ENCODE measurements around the gene ZNF81.
"Not testable (repeated sequence)": the region's sequence is repeated elsewhere in the genome, so short reads cannot be mapped to it uniquely, and the experiment has no call there.

Gene ZNF81

DNA sequence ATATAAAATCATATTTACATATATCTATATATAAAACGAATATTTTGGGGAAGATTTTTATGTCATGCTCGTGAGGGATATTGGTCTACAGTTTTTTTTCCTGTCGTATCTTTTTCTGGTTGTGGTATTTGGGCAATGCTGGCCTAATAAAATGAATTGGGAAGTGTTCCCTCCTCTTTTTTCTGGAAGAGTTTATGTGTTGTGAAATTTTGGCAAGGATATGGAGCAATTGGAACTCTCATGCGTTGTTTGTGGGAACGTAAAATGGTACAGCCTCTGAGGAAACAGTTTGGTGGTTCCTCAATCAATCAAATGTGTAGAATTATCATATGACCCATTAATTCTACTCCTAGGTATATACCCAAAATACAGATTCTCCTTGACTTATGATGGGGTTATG, 97.2 kb downstream of the ZNF81 start:
- no peak for TF ChIP-seq POLR2A (IDR thresholded peaks at IDR 0.05; ENCODE audit: low read depth, low read length)
- DNase-seq (ENCODE audit: insufficient read length, low spot score) (no peak), FAIRE-seq (no peak)

DNA sequence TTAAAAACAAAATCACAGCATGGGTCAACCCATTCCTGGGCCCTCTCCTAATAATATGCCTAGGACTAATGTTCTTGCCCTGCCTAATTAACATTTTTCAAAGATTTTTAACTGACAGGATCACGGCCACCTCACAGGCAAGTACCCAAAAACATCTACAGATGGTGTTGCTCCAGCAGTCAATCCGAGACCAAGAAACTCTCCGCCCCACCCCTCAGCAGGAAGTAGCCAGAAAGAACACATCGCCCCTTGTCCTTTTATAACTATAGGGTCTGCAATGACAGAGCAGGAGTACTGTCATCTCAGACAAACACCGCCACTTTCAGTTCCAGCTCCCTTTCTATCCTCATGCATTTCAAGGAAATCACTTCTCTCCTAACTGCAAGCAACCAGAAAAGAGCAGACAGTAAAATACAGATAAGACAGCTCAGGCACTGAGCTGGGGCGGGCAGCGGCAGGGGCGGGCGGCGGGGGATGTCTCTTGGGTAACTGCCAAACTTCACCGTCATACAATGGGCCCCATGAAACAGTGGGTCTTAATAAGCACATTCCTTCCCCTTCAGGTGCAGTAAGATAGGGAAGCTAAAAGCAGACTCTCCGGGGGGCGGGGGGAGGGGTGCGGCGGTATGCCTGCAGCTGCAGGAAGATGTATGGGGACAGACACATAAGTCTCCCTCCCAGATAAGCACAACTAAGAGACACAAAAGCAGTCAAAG, 99.7 kb downstream of the ZNF81 start:
- no peak for FAIRE-seq
- no peak for TF ChIP-seq POLR2A (IDR thresholded peaks at IDR 0.05; ENCODE audit: low read depth, low read length)
- no peak for DNase-seq (ENCODE audit: insufficient read length, low spot score)

DNA sequence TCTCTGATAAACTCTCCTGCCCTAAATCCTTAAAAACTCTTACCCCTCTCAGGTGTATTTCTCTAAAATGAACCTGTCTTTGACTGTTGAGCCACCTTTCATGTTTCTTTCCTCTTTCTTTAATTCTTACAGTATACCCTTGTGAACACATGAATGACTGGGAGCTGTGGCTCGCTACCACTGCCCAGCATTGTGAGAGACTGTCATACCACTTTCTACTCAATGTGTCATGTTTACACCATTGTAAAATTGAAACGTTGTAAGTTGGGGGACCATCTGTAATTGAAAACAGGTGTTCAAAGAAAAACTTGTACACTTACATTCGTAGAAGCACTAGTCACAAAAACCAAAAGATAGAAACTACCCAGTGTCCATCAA, 100.2 kb downstream of the ZNF81 start:
- no peak for TF ChIP-seq POLR2A (IDR thresholded peaks at IDR 0.05; ENCODE audit: low read depth, low read length)
- FAIRE-seq (no peak), DNase-seq (ENCODE audit: insufficient read length, low spot score) (no peak)

DNA sequence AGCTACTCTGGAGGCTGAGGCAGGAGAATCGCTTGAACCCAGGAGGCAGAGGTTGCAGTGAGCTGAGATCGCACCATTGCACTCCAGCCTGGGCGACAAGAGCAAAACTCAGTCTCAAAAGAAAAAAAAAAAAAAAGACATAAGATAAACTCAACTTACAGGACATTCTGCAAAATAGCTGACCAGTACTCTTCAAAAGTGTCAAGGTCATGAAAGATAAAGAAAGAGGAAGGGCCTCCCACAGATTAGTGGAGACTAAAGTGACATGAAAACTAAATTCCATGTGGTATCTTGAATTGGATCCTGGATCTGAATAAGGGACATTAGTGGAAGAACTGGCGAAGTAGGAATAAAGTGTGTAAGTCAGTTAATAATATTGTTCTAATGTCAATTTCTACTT, 103.7 kb downstream of the ZNF81 start:
- DNase-seq (ENCODE audit: insufficient read length, low spot score) (no peak), FAIRE-seq (no peak)
- TF ChIP-seq POLR2A (IDR thresholded peaks at IDR 0.05; ENCODE audit: low read depth, low read length) = no peak

DNA sequence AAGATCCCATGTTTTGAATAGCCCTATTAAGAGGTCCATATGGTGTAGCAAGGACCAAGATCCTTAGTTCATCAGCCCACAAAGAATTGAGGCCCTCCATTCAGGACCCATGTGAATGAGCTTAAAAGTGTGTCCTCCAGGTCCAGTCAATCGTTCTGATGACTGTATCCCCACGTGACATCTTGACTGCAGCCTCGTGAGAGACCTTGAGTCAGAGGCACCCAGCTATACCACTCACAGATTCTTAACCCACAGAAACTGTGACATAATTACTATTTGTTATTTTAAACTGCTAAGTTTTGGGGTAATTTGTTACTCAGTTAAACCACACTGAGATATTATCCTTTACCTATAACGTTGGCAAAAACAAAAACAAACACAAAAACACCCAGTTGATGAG, 104.7 kb downstream of the ZNF81 start:
- no peak for DNase-seq (ENCODE audit: insufficient read length, low spot score)
- no peak for FAIRE-seq
- no peak for TF ChIP-seq POLR2A (IDR thresholded peaks at IDR 0.05; ENCODE audit: low read depth, low read length)

DNA sequence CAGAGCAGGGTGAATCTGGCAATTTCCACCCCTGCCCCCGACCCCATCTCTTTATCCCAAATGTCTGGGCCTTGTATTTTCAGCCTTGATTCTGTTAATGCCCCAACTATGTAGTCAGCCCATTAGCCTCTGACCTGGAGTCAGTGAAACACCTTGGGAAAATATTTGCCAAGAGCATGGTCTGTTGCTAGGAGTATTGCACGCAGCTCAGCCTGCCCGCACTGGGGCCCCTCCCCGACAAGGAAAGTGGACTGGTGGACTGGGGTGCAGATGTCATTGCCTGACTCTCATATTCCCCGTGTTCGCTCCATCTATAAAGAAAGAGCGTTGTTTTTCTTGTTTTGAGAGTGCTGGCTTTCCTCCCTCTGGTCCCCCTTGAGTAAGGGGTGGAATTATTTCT, 118.6 kb downstream of the ZNF81 start:
- FAIRE-seq = not testable (repeated sequence)

DNA sequence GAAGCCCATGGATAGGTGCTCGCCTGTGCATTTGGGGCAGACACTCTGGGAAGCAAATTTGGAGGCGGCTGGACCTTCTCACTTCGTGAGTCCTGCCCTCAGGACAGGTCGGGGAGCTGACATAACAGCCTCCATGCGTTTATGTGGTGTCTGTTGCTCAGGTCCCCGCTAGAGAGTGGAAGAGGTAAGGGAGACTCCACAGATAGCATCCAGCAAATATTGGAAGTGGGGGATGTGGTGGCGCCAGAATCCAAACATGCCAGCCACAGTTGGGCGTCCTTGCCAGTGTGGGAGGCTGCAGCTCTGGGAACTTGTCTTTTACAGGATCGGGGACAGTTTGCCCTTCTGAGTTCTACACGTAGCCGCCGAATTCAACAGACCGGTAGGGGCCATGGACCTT, 119.3 kb downstream of the ZNF81 start:
- no peak for DNase-seq (ENCODE audit: insufficient read length, low spot score)
- TF ChIP-seq POLR2A (IDR thresholded peaks at IDR 0.05; ENCODE audit: low read depth, low read length) = no peak
- FAIRE-seq = no peak

More for the DNA sequence above, 118.6 kb downstream of the ZNF81 start:
- not testable (repeated sequence) for DNase-seq (ENCODE audit: insufficient read length, low spot score)

DNA sequence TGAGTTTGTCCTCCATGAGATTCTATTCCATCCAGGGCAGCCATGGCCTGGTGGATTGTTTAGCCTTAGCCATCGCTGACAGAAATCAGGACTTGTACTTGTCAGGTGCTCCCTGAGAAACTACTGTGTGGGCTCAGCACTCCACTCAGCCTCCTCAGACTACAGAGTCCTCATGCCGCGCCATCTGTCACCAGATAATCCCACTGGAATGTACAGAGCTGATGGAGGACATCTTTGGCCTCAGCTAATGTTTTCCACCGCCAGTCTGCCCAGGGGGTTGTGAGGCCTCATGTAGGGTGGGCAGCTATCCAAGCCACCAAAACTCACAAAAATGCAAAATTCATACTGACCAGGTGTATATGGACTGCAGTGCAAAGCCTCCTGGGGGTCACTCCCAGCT, 121.5 kb downstream of the ZNF81 start:
- not testable (repeated sequence) for FAIRE-seq

DNA sequence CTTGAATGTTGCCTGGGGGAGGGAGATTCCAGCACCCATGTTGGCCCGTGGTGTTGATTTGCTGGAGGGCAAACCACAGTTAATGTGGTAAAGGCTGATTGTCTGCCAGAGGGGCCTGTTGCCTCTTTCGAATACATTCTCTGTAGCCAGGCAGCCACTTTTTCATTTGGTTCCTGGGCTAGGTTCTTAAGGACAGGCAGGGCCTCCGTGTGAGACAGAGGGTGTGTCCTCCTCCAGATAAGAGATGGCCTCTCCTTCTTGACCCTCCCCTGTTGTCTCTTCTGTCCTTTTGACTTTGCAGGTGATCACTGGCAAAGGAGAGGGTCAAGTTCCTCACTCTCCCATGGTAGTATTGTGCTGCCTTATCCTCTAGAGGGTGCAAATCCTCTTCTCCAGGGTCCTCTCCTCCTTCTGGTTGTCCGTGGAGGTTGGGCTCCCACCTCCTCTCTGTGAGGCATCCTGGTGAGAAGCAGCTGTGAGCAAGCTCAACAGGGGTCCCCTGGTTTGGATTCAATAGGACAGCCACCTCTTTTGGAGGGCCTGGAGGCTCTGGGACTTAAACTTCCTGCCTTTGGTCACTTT, 122.2 kb downstream of the ZNF81 start:
- no peak for FAIRE-seq
- no peak for TF ChIP-seq POLR2A (IDR thresholded peaks at IDR 0.05; ENCODE audit: low read depth, low read length)
- no peak for DNase-seq (ENCODE audit: insufficient read length, low spot score)

More for the DNA sequence above, 121.5 kb downstream of the ZNF81 start:
- not testable (repeated sequence) for DNase-seq (ENCODE audit: insufficient read length, low spot score)

DNA sequence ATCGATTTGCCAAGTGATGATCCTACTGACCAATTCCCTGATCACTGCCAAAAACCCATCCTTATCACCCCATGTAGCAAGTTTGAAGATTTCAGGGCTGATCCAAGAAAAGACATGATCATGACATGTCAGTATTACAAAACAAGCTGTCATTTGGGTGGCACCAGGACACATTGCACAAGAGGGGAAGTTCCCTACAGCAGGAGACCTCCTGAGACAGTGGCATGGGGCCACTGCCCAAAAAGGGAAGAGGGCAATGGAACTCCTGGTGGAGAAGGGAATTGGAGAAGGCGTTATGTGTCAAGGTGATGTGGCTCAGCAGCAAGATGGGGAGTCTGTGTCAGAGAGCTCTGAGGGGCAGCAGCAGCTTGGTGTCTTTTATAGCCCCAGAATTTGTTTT, 123.7 kb downstream of the ZNF81 start:
- FAIRE-seq = no peak
- no peak for TF ChIP-seq POLR2A (IDR thresholded peaks at IDR 0.05; ENCODE audit: low read depth, low read length)

DNA sequence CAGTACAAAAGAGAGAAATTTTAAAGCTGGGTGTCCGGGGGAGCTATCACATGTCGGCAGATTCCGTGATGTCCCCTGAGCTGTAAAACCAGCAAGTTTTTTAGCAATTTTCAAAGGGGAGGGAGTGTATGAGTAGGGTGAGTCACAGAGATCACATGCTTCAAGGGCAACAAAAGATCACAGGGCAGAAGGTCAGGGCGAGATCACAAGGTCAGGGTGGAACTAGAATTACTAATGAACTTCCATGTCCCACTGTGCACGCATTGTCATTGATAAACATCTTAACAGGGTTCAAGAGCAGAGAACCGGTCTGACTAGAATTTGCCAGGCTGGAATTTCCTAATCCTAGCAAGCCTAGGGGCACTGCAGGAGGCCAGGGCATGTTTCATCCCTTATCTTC, 125.1 kb downstream of the ZNF81 start:
- DNase-seq (ENCODE audit: insufficient read length, low spot score); FAIRE-seq: not testable (repeated sequence)

More for the DNA sequence above, 123.7 kb downstream of the ZNF81 start:
- no peak for DNase-seq (ENCODE audit: insufficient read length, low spot score)

DNA sequence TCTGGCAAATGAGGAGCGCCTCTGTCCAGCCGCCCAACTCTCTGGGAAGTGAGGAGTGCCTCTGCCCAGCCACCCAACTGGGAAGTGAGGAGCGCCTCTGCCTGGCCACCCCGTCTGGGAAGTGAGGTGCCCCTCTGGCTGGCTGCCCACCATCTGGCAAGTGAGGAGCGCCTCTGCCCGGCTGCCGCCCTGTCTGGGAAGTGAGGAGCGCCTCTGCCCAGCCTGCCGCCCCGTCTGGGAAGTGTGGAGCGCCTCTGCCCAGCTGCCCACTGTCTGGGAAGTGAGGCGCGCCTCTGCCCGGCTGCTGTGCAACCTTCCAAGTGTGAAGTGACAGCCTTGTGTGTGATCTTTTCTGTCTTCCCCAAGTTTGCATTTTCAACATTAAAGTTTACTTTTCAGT, 128.8 kb downstream of the ZNF81 start:
- not testable (repeated sequence) for FAIRE-seq

More for the DNA sequence above, 128.8 kb downstream of the ZNF81 start:
- DNase-seq (ENCODE audit: insufficient read length, low spot score) = not testable (repeated sequence)
